ENCODE measurements around the gene VCL.

DNA sequence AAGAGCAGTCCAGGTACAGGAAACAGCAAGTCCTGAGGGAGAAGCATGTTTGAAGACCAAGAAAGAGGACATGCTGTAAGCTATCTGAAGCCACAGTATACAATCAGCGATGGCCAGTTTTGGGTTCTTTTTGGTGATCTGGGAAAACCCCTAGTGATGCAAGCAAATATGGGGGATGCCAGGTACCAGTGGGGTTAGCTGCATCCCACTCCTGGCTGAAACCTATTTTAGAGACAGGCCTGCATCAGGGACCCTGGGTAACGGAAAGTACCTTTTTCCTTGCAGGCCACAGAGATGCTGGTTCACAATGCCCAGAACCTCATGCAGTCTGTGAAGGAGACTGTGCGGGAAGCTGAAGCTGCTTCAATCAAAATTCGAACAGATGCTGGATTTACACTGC is 119.8 kb downstream of the VCL start:
- TF ChIP-seq GATA3 (IDR thresholded peaks at IDR 0.05; ENCODE audit: low read depth, low read length): no peak
- no peak for TF ChIP-seq GATA2 (IDR thresholded peaks at IDR 0.05; ENCODE audit: low read depth, low read length)

Data from SH-SY5Y (cell line).